IMR-90 (cell line): ENCODE results near the gene USP40. TPM values are rescaled to one million over a fixed set of nuclear protein-coding genes. Genes with fewer than 3 reads are reported as not detected.

Experiments used
- ATAC-seq: fragments of 200-7000 bp; cut with Tn5 transposase; 2 replicates; pipeline ENCODE4 v1.9.1; 2020; ENCODE audit warnings: low read depth, mild to moderate bottlenecking, moderate library complexity
- BruUV-seq: library from RNA; stranded (reverse); fragments of 400-500 nt; replicated peaks from 2 replicates; lab custom pipeline; 2021; lab: Mats Ljungman, UMichigan
- CTCF ChIA-PET: fragments of 300-600 bp; formaldehyde crosslinking; extraction: SDS; loops from one replicate; lab custom pipeline; 2021; ENCODE audit warnings: antibody characterized with exemption; lab: Yijun Ruan, JAX
- POLR2A ChIA-PET: fragments of 300-600 bp; sonication (Branson Sonifier 250); formaldehyde crosslinking; loops from one replicate; lab custom pipeline; 2022; ENCODE audit warnings: antibody characterized with exemption; ENCODE audit not compliant: unreplicated experiment; lab: Charles Lee
- DNase-seq: peaks from one replicate; pipeline ENCODE4 v3.0.0; 2013
- H2AFZ ChIP-seq: replicated peaks from 2 replicates; pipeline ENCODE3; 2013; ENCODE audit warnings: low read length, mild to moderate bottlenecking; ENCODE audit not compliant: poor library complexity
- H2AK5ac ChIP-seq: 2 replicates; pipeline ENCODE4 v1.6.1; 2013; ENCODE audit warnings: low read depth, low read length, inconsistent platforms
- H2AK9ac ChIP-seq: replicated peaks from 2 replicates; pipeline ENCODE3; 2013; ENCODE audit warnings: mild to moderate bottlenecking, low read depth, low read length, moderate library complexity; ENCODE audit not compliant: poor library complexity
- H2BK120ac ChIP-seq: 2 replicates; pipeline ENCODE4 v1.6.1; 2013; ENCODE audit warnings: low read depth, low read length, inconsistent platforms
- H2BK15ac ChIP-seq: 3 replicates; pipeline ENCODE4 v1.6.1; 2013; ENCODE audit warnings: low read depth, low read length, inconsistent platforms
- H2BK20ac ChIP-seq: 2 replicates; pipeline ENCODE4 v1.6.1; 2013; ENCODE audit warnings: low read depth, mild to moderate bottlenecking, inconsistent platforms, low read length, moderate library complexity
- H2BK5ac ChIP-seq: 2 replicates; pipeline ENCODE4 v1.6.1; 2013; ENCODE audit warnings: mild to moderate bottlenecking, low read depth, low read length, inconsistent platforms; ENCODE audit not compliant: poor library complexity, severe bottlenecking
- H3K14ac ChIP-seq: replicated peaks from 2 replicates; pipeline ENCODE4 v1.6.1; 2013; ENCODE audit warnings: low read depth, low read length, inconsistent platforms
- H3K18ac ChIP-seq: 2 replicates; pipeline ENCODE4 v1.6.1; 2013; ENCODE audit warnings: low read depth, low read length, control low read depth
- H3K23ac ChIP-seq: 2 replicates; pipeline ENCODE4 v1.6.1; 2013; ENCODE audit warnings: low read depth, low read length, inconsistent platforms
- H3K27ac ChIP-seq: 2 replicates; pipeline ENCODE4 v1.5.1; 2013; ENCODE audit warnings: mild to moderate bottlenecking, control low read depth, low read length; ENCODE audit not compliant: insufficient read depth
- H3K27me3 ChIP-seq: 2 replicates; pipeline ENCODE4 v1.6.1; 2013; ENCODE audit warnings: low read length; ENCODE audit not compliant: control insufficient read depth, insufficient read depth
- H3K36me3 ChIP-seq: 2 replicates; pipeline ENCODE4 v1.6.1; 2013; ENCODE audit warnings: low read length, mixed read lengths; ENCODE audit not compliant: control insufficient read depth, insufficient read depth
- H3K4ac ChIP-seq: 2 replicates; pipeline ENCODE4 v1.6.1; 2013; ENCODE audit warnings: low read depth, low read length, inconsistent platforms
- H3K4me1 ChIP-seq: 2 replicates; pipeline ENCODE4 v1.6.1; 2013; ENCODE audit warnings: low read length, mixed read lengths; ENCODE audit not compliant: control insufficient read depth, insufficient read depth
- H3K4me2 ChIP-seq: 2 replicates; pipeline ENCODE4 v1.6.1; 2013; ENCODE audit warnings: low read depth, mild to moderate bottlenecking, control low read depth, low read length, moderate library complexity
- H3K4me3 ChIP-seq: 2 replicates; pipeline ENCODE4 v1.5.1; 2013; ENCODE audit warnings: low read depth, mild to moderate bottlenecking, control low read depth, low read length, moderate library complexity; ENCODE audit not compliant: insufficient read depth
- H3K56ac ChIP-seq: 2 replicates; pipeline ENCODE4 v1.6.1; 2013; ENCODE audit warnings: low read length, inconsistent platforms; ENCODE audit not compliant: insufficient read depth; ENCODE audit errors: extremely low read depth
- H3K79me1 ChIP-seq, 2 experiments: 2 replicates each; pipeline ENCODE4 v1.6.1; 2013; ENCODE audit warnings: low read length in 2 of 2, inconsistent platforms in 1 of 2, low read depth in 1 of 2
- H3K9ac ChIP-seq: 2 replicates; pipeline ENCODE4 v1.6.1; 2013; ENCODE audit warnings: low read depth, low read length, control low read depth
- H3K9me1 ChIP-seq: 2 replicates; pipeline ENCODE4 v1.6.1; 2013; ENCODE audit warnings: low read length, inconsistent platforms; ENCODE audit not compliant: insufficient read depth
- H3K9me3 ChIP-seq: 2 replicates; pipeline ENCODE4 v1.6.1; 2013; ENCODE audit warnings: low read length; ENCODE audit not compliant: control insufficient read depth, insufficient read depth
- H4K20me1 ChIP-seq: 2 replicates; pipeline ENCODE4 v1.6.1; 2013; ENCODE audit warnings: low read length, inconsistent platforms; ENCODE audit not compliant: insufficient read depth
- H4K5ac ChIP-seq: 2 replicates; pipeline ENCODE4 v1.6.1; 2013; ENCODE audit warnings: mild to moderate bottlenecking, low read depth, low read length, control low read depth
- H4K8ac ChIP-seq, 2 experiments: 2 replicates each; pipeline ENCODE4 v1.6.1; 2013; ENCODE audit warnings: low read depth in 2 of 2, low read length in 2 of 2, control low read depth in 1 of 2, inconsistent platforms in 1 of 2
- H4K91ac ChIP-seq: 2 replicates; pipeline ENCODE4 v1.6.1; 2013; ENCODE audit warnings: low read depth, low read length, inconsistent platforms; ENCODE audit not compliant: insufficient read depth
- FOS ChIP-seq: fragments of 150-350 bp; IDR thresholded peaks from 2 replicates; pipeline ENCODE4 v1.6.1; 2016; ENCODE audit warnings: low read depth, low read length
- POLR2A ChIP-seq: IDR thresholded peaks from 2 replicates; pipeline ENCODE4 v1.6.1; 2012; ENCODE audit warnings: mild to moderate bottlenecking, low read depth, low read length
- WGBS, 2 experiments: methylation state at CpG; one replicate each; pipeline versions ENCODE4 v1.1.5 to v1.1.7; 2013; ENCODE audit warnings: missing lambda C conversion rate in 2 of 2; ENCODE audit not compliant: insufficient read length in 1 of 2; ENCODE audit errors: extremely low coverage in 2 of 2; 5-methylcytosine and 5-hydroxymethylcytosine counted together
- dilution Hi-C: fragments of 300-500 bp; cut with HindIII; formaldehyde crosslinking; loops from one replicate; pipeline ENCODE4 v1.14.3; 2018; ENCODE audit warnings: low sequenced_read_pairs; ENCODE audit not compliant: unreplicated experiment
- in situ Hi-C: fragments of 300-500 bp; cut with MboI; formaldehyde crosslinking; loops from 3 replicates; pipeline ENCODE4 v1.14.3; 2019; ENCODE audit warnings: low sequenced_read_pairs, inconsistent platforms, mixed read lengths
- intact Hi-C: fragments of 100-400 bp; cut with micrococcal nuclease; formaldehyde crosslinking; loops from 2 replicates; pipeline ENCODE4 v1.10.0; 2022
- polyA plus RNA-seq, 3 experiments: library from polyadenylated mRNA; depleted of rRNA; stranded (reverse); fragments of >200 nt; gene quantifications; 2 replicates each; pipeline ENCODE4 v1.2.3, GENCODE V29; 2012; ENCODE audit warnings: low replicate concordance in 1 of 3
- total RNA-seq: library from RNA; depleted of rRNA; stranded (reverse); fragments of >200 nt; gene quantifications from 2 replicates; pipeline ENCODE4 v1.2.3, GENCODE V29; 2012

The USP40 gene
- total and polyA plus RNA-seq, 2 of the 4 experiments (the other 2 are of a cell fraction): 30.1 to 30.8 TPM

DNA sequence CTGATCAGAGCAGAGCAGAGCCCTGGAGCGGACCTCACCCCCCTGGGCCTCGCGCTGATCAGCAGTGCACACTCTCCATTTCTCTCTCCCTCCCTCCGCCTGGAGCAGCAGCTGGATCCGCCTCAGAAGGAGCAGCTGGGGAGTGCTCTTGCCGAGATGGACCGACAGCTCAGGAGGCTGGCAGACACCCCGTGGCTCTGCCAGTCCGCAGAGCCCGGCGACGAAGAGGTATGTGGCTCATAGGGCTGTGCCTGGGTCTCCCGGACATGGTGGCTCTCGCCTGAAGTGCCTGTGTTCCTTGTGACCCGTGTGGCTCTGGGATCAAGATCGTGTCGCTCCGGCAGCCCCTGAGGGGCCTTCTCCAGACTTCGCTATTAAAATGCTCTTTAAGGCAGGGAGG lies 102.5 kb downstream of the USP40 start:
- no peak overlapping the region for H2BK15ac ChIP-seq
- H2BK20ac ChIP-seq: no peak overlapping the region
- peaks cover 48% of the 10 kb centered on the region for H3K36me3 ChIP-seq
- no peak overlapping the region for H3K9ac ChIP-seq
- H3K4me2 ChIP-seq: no peak overlapping the region
- no TSS peak for BruUV-seq
- no peak overlapping the region for H2AK9ac ChIP-seq
- in situ Hi-C loops (loop anchor here (25.0 kb wide), 1 partner anchor 373 kb away; no protein-coding TSS in a partner anchor), intact Hi-C loops (no loop called here), dilution Hi-C loops (no loop called here)
- H4K91ac ChIP-seq: no peak overlapping the region
- H3K14ac ChIP-seq: no peak overlapping the region
- H4K20me1 ChIP-seq: no peaks in the 10 kb centered on the region
- H3K9me3 ChIP-seq: no peaks in the 10 kb centered on the region
- TF ChIP-seq POLR2A (no peak), FOS (no peak)
- H3K27ac ChIP-seq: no peak overlapping the region
- H3K56ac ChIP-seq: no peak overlapping the region
- H4K8ac ChIP-seq: no peak overlapping the region
- no peak overlapping the region for H4K5ac ChIP-seq
- no peak overlapping the region for H3K4ac ChIP-seq
- no peak overlapping the region for H3K18ac ChIP-seq
- H3K27me3 ChIP-seq: no peaks in the 10 kb centered on the region
- H2AK5ac ChIP-seq: no peak overlapping the region
- DNase-seq (no peak), ATAC-seq (no peak)
- WGBS, 2 experiments: 100% methylated on average over 6 of the region's 19 CpGs; no CpG with 5 or more reads in 1 of the 2 experiments
- ChIA-PET POLR2A (no interaction called here), CTCF (no interaction called here)
- no peaks in the 10 kb centered on the region for H3K9me1 ChIP-seq
- no peak overlapping the region for H3K4me3 ChIP-seq
- no peaks in the 10 kb centered on the region for H3K4me1 ChIP-seq
- H2AFZ ChIP-seq: no peak overlapping the region
- no peak overlapping the region for H3K23ac ChIP-seq
- H2BK120ac ChIP-seq: no peak overlapping the region
- H2BK5ac ChIP-seq: no peak overlapping the region
- no peaks in the 10 kb centered on the region for H3K79me1 ChIP-seq
